Measurements from ENCODE around the gene TTC9B. TPM values are rescaled to one million over a fixed set of nuclear protein-coding genes. Genes with fewer than 3 reads are reported as not detected.

Gene TTC9B
- polyA plus RNA-seq, 2 of the 4 experiments (the other 2 are of a cell fraction) = not detected

DNA sequence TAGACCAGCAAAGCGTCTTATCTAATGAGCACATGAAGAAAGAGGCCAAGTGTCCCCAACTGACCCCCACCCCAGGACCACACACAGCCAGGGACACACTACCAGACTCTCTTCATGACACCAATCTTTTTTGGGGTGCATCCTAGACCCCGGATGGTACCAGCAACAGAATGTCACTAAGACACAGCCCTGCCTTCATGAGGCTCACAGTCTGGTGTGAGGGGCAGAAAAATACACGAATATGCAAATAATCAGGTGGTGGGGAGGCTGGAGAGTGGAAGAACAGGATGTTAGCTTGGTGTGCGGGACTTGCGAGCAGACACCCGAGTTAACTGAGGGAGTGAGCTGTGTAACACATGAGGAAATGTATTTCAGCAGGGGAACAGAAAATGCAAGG is 49.4 kb upstream of the TTC9B start:
- POLR2A ChIA-PET = no interaction called here
- no peak overlapping the region for H3K4me3 ChIP-seq
- no peak for ATAC-seq

DNA sequence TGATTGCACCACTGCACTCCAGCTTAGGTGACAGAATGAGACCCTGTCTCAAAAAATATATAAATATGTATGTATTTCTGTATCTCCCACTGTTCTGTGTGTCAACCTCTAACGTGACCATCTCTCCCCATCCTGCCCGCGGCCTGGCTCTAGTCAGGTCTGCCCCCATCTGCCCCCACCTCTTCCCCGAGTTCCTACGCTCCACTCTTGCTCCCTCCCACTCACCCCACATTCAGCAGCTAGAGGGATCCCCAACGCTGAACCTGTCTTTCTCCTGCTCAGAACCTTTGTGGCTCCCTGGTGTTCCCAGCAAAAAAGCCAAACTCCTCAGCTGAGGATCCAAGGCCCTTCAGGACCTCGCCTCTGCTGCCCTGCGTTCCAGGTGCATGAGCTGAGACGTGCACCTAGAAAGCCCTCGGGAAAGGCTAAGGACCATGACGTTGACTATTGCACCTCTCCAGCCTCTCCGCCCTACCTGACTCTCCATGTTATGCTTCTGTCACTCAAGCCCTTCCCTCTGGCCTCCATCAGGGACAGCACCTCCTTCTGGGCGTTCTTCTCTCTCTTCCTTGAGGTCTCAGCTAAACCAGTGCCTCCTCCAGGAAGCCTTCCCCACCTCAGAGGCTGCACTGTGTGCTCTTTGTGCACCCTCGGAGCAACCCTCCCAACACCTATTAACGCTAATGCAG is 48.9 kb upstream of the TTC9B start:
- no peak for DNase-seq (ENCODE audit: low read depth in 1 of 2, low spot score in 1 of 2)
- 91% methylated on average over 15 of the region's 15 CpGs for WGBS (ENCODE audit: missing lambda C conversion rate)
- no peak overlapping the region for H3K27ac ChIP-seq
- ChIA-PET POLR2A (no interaction called here), CTCF (interaction anchor here (1.0 to 10.4 kb wide), 7 partner anchors 13 to 127 kb away, joined by 3 to 86 read pairs (median 4); partner anchors contain the start of gene AKT2)
- H3K4me3 ChIP-seq = no peak overlapping the region
- no peak for ATAC-seq
- TF ChIP-seq TP53 (CRISPR knock-in tag; IDR thresholded peaks at IDR 0.05) = no peak
- TF ChIP-seq ESRRA (IDR thresholded peaks at IDR 0.05; ENCODE audit: borderline replicate concordance, low read length) = no peak
- peak; percentile 62 for TF ChIP-seq ZFP36 (IDR thresholded peaks at IDR 0.05; ENCODE audit: borderline replicate concordance, partially characterized antibody)
- no peak for TF ChIP-seq HOXA7 (CRISPR knock-in tag; IDR thresholded peaks at IDR 0.05)
- no peak for FAIRE-seq
- no peaks in the 10 kb centered on the region for H3K4me1 ChIP-seq
- H3K4me2 ChIP-seq = no peak overlapping the region
- no peaks in the 10 kb centered on the region for H3K9me3 ChIP-seq

More for the DNA sequence above, 49.4 kb upstream of the TTC9B start:
- H3K9me3 ChIP-seq = no peaks in the 10 kb centered on the region
- TF ChIP-seq ATOH8 (CRISPR knock-in tag; IDR thresholded peaks at IDR 0.05; ENCODE audit: low read depth) = no peak
- no peak for TF ChIP-seq EHF (CRISPR knock-in tag; IDR thresholded peaks at IDR 0.05)
- TF ChIP-seq EP300 (IDR thresholded peaks at IDR 0.05) = no peak
- TF ChIP-seq EHMT2 (IDR thresholded peaks at IDR 0.05; ENCODE audit: low read depth) = no peak
- TF ChIP-seq NR3C1 (IDR thresholded peaks at IDR 0.05) = no peak
- no peak overlapping the region for H3K27ac ChIP-seq
- FAIRE-seq (no peak), DNase-seq (ENCODE audit: low read depth in 1 of 2, low spot score in 1 of 2) (no peak)
- H3K4me2 ChIP-seq = no peak overlapping the region
- CTCF ChIA-PET = interaction anchor here (1.2 to 10.4 kb wide), 5 partner anchors 13 to 127 kb away, joined by 3 to 86 read pairs (median 4); partner anchors contain the start of gene AKT2
- H3K4me1 ChIP-seq = no peaks in the 10 kb centered on the region
- 89% methylated on average over 6 of the region's 6 CpGs for WGBS (ENCODE audit: missing lambda C conversion rate)

- no peak overlapping the region for H3K27ac ChIP-seq
- TF ChIP-seq, protein P1, sequence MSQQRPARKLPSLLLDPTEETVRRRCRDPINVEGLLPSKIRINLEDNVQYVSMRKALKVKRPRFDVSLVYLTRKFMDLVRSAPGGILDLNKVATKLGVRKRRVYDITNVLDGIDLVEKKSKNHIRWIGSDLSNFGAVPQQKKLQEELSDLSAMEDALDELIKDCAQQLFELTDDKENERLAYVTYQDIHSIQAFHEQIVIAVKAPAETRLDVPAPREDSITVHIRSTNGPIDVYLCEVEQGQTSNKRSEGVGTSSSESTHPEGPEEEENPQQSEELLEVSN (IDR thresholded peaks at IDR 0.05; ENCODE audit: borderline replicate concordance, low read depth) = no peak
- no peak for TF ChIP-seq RNF2 (IDR thresholded peaks at IDR 0.05; ENCODE audit: borderline replicate concordance, low read depth)
- TF ChIP-seq CEBPB (IDR thresholded peaks at IDR 0.05) = no peak
- no peak for TF ChIP-seq JUN (IDR thresholded peaks at IDR 0.05)
- no peak for TF ChIP-seq JUNB (IDR thresholded peaks at IDR 0.05)
- TF ChIP-seq, protein P2, sequence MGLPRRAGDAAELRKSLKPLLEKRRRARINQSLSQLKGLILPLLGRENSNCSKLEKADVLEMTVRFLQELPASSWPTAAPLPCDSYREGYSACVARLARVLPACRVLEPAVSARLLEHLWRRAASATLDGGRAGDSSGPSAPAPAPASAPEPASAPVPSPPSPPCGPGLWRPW (IDR thresholded peaks at IDR 0.05) = no peak
- no peak for TF ChIP-seq RARB (CRISPR knock-in tag; IDR thresholded peaks at IDR 0.05)
- TF ChIP-seq, protein P3, sequence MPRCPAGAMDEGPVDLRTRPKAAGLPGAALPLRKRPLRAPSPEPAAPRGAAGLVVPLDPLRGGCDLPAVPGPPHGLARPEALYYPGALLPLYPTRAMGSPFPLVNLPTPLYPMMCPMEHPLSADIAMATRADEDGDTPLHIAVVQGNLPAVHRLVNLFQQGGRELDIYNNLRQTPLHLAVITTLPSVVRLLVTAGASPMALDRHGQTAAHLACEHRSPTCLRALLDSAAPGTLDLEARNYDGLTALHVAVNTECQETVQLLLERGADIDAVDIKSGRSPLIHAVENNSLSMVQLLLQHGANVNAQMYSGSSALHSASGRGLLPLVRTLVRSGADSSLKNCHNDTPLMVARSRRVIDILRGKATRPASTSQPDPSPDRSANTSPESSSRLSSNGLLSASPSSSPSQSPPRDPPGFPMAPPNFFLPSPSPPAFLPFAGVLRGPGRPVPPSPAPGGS (IDR thresholded peaks at IDR 0.05) = no peak
- POLR2A ChIA-PET = no interaction called here
- H3K4me3 ChIP-seq = no peak overlapping the region
- H3K4me1 ChIP-seq = no peaks in the 10 kb centered on the region
- no peaks in the 10 kb centered on the region for H3K9me3 ChIP-seq
- ATAC-seq (no peak), DNase-seq (ENCODE audit: low read depth in 1 of 2, low spot score in 1 of 2) (no peak), FAIRE-seq (no peak)
- 88% methylated on average over 17 of the region's 17 CpGs for WGBS (ENCODE audit: missing lambda C conversion rate)
- H3K4me2 ChIP-seq = no peak overlapping the region
- CTCF ChIA-PET = interaction anchor here (0.7 to 10.4 kb wide), 5 partner anchors 15 to 126 kb away, joined by 3 to 86 read pairs (median 3); partner anchors contain the start of gene AKT2
These were observed 47.9 kb upstream of the TTC9B start for GRCh38 chr19:40266119-40266518.

DNA sequence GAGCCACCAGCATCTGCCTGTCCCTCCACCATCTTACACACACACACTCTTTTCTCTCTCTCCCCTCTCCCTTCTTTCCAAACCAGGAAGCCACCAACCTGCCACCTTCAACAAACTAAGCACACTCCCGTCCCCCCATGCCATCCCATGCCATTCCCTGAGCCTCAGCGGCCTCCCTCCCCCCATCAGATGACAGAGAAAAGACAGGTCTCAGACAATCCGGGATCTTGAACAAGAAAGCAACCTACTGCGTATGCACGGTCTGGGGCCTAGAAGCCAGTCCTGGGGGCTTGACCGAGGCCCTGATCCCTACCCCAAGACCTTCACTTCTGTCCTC is 47.5 kb upstream of the TTC9B start:
- CTCF ChIA-PET = interaction anchor here (0.7 to 10.4 kb wide), 5 partner anchors 11 to 100 kb away, joined by 3 to 86 read pairs (median 5); partner anchors contain the start of gene AKT2
- no peak for FAIRE-seq
- Histone ChIP-seq H3K27ac (no peak overlapping the region), H3K4me1 (no peaks in the 10 kb centered on the region), H3K4me3 (no peak overlapping the region), H3K9me3 (no peaks in the 10 kb centered on the region), H3K4me2 (no peak overlapping the region)
- no peak for ATAC-seq
- POLR2A ChIA-PET = no interaction called here
- WGBS (ENCODE audit: missing lambda C conversion rate) = 90% methylated on average over 6 of the region's 6 CpGs
- DNase-seq (ENCODE audit: low read depth in 1 of 2, low spot score in 1 of 2) = no peak
- TF ChIP-seq EHMT2 (IDR thresholded peaks at IDR 0.05; ENCODE audit: low read depth) = no peak
- TF ChIP-seq MAX (IDR thresholded peaks at IDR 0.05) = no peak
- TF ChIP-seq MYC (IDR thresholded peaks at IDR 0.05; ENCODE audit: borderline replicate concordance, low read length) = no peak
- TF ChIP-seq MAZ (IDR thresholded peaks at IDR 0.05; ENCODE audit: borderline replicate concordance, low read depth, low read length) = no peak
- TF ChIP-seq, protein P1 (IDR thresholded peaks at IDR 0.05; ENCODE audit: borderline replicate concordance, low read depth) = no peak
- no peak for TF ChIP-seq RNF2 (IDR thresholded peaks at IDR 0.05; ENCODE audit: borderline replicate concordance, low read depth)
- TF ChIP-seq RFX5 (IDR thresholded peaks at IDR 0.05) = no peak
- TF ChIP-seq, protein P4, sequence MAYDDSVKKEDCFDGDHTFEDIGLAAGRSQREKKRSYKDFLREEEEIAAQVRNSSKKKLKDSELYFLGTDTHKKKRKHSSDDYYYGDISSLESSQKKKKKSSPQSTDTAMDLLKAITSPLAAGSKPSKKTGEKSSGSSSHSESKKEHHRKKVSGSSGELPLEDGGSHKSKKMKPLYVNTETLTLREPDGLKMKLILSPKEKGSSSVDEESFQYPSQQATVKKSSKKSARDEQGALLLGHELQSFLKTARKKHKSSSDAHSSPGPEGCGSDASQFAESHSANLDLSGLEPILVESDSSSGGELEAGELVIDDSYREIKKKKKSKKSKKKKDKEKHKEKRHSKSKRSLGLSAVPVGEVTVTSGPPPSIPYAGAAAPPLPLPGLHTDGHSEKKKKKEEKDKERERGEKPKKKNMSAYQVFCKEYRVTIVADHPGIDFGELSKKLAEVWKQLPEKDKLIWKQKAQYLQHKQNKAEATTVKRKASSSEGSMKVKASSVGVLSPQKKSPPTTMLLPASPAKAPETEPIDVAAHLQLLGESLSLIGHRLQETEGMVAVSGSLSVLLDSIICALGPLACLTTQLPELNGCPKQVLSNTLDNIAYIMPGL (CRISPR knock-in tag; IDR thresholded peaks at IDR 0.05; ENCODE audit: borderline replicate concordance) = no peak
- no peak for TF ChIP-seq TP53 (CRISPR knock-in tag; IDR thresholded peaks at IDR 0.05)
- TF ChIP-seq NFE2L2 (conservative IDR thresholded peaks at IDR 0.05; ENCODE audit: low read length) = no peak
- no peak for TF ChIP-seq JUN (IDR thresholded peaks at IDR 0.05)
- no peak for TF ChIP-seq FOSL2 (IDR thresholded peaks at IDR 0.05)
- TF ChIP-seq FOSL2 (CRISPR knock-in tag; IDR thresholded peaks at IDR 0.05) = no peak

Measured in A549 (cell line).